ENCODE results near the gene RAB11FIP3.

The RAB11FIP3 gene

GRCh38 chr16:556474-557173 lies 131.2 kb downstream of the RAB11FIP3 start:
- DNase-seq: no peak

GRCh38 chr16:557463-558297 lies 132.2 kb downstream of the RAB11FIP3 start:
- no peak for DNase-seq

GRCh38 chr16:558298-559020 lies 133.0 kb downstream of the RAB11FIP3 start:
- DNase-seq: no peak

GRCh38 chr16:559021-559380 lies 133.6 kb downstream of the RAB11FIP3 start:
- no peak for DNase-seq

- no peak for DNase-seq
These were observed 134.2 kb downstream of the RAB11FIP3 start for GRCh38 chr16:559411-560203.

GRCh38 chr16:560204-560700 lies 134.8 kb downstream of the RAB11FIP3 start, which contains the start of gene PRR35:
Gene PRR35 (plus strand): TSS chr16:560394. CDS start chr16:563295, 2,901 bp downstream.
- DNase-seq: no peak

GRCh38 chr16:560701-561412 lies 135.4 kb downstream of the RAB11FIP3 start:
- DNase-seq: no peak

- no peak for DNase-seq
These were observed 136.0 kb downstream of the RAB11FIP3 start for GRCh38 chr16:561413-561794.

GRCh38 chr16:561957-562938 lies 136.8 kb downstream of the RAB11FIP3 start:
- no peak for DNase-seq

- no peak for DNase-seq
These were observed 137.7 kb downstream of the RAB11FIP3 start for GRCh38 chr16:563072-563644.

- no peak for DNase-seq
These were observed 139.4 kb downstream of the RAB11FIP3 start for GRCh38 chr16:564690-565418.

- no peak for DNase-seq
These were observed 140.2 kb downstream of the RAB11FIP3 start for GRCh38 chr16:565419-566330.

GRCh38 chr16:566475-567372 lies 141.3 kb downstream of the RAB11FIP3 start, which contains the start of gene NHLRC4:
Gene NHLRC4 (plus strand): TSS chr16:567005. CDS start chr16:568048, 1,043 bp downstream.
- DNase-seq: peak; percentile 77

- no peak for DNase-seq
These were observed 142.2 kb downstream of the RAB11FIP3 start for GRCh38 chr16:567373-568256.

- DNase-seq: no peak
These were observed 143.2 kb downstream of the RAB11FIP3 start for GRCh38 chr16:568401-569258.
